HG03139 (cell line): ENCODE data around the gene ATG2A.
"Not testable (repeated sequence)": the region's sequence is repeated elsewhere in the genome, so short reads cannot be mapped to it uniquely, and the experiment has no call there.

Experiments
- ATAC-seq: cut with Tn5 transposase; IDR thresholded peaks from one replicate; pipeline ENCODE4 v1.9.1; 2021; ENCODE audit not compliant: unreplicated experiment

ATG2A gene

GRCh38 chr11:64857485-64857884 is 59.5 kb downstream of the ATG2A start:
- no peak for ATAC-seq

DNA sequence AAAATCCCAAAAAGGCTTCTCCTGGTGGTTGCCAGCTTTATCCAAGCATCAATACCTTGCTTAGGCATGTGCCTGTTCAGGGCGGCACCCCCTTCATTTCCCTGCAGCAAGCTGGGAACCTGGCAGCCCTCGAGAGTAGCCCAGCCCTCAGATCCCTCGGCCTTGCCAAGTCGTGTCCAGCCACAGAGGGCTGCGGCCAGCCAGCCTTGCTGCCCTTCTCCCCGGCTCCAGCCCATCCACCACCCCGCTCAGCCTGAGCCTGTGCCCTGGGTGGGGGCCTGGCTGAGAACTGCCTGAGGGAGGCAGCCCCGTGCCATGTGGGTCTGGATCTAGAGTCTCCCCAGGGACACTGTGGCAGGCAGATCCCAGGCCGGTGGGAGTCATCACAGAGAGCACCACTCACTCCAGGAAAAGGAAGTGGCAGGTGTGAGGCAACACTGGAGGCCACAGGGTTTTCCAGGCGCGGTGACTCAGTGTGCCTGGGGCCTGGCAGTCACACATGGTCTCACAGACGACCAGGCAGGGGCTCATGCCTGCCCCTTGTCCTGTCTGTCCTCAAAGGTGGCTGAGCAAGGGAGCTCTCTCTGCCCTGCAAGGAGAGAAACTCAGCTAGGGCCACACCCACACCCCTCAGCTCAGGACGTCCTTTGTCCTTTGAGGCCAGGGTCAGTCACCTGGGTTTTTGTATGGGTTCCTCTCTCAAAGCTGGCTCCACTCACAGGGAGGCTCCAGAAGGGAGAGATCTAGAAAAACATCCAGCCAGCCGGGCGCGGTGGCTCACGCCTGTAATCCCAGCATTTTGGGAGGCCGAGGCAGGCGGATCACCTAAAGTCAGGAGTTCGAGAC is 60.4 kb downstream of the ATG2A start:
- ATAC-seq, result no peak

DNA sequence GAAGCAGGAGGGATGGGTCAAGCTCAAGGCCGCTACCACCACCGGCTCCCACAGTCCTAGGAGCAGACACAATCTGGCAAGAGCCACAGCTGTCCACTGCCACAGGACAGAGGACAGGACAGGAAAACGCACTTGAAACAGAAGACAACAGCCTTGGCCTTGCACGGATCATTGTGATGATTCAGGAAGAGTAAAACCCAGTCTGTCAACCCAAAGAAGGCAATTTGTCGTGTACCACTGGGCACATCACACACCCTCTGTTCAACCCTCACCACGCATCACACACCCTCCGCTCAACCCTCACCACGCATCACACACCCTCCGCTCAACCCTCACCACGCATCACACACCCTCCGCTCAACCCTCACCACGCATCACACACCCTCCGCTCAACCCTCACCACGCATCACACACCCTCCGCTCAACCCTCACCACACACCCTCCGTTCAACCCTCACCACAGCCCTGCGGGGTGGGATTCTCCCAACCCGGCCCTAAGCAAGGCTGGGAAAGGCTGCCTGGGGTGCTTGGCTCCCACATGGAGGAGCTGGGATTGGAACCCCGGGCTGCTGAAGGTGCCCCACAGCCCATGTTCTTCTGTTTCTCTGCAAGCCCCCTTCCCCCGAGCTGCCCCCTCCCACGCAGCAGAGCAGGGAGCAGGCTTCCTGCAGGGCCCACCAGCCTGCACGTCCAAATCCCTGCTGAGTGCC is 61.3 kb downstream of the ATG2A start:
- ATAC-seq, result no peak

DNA sequence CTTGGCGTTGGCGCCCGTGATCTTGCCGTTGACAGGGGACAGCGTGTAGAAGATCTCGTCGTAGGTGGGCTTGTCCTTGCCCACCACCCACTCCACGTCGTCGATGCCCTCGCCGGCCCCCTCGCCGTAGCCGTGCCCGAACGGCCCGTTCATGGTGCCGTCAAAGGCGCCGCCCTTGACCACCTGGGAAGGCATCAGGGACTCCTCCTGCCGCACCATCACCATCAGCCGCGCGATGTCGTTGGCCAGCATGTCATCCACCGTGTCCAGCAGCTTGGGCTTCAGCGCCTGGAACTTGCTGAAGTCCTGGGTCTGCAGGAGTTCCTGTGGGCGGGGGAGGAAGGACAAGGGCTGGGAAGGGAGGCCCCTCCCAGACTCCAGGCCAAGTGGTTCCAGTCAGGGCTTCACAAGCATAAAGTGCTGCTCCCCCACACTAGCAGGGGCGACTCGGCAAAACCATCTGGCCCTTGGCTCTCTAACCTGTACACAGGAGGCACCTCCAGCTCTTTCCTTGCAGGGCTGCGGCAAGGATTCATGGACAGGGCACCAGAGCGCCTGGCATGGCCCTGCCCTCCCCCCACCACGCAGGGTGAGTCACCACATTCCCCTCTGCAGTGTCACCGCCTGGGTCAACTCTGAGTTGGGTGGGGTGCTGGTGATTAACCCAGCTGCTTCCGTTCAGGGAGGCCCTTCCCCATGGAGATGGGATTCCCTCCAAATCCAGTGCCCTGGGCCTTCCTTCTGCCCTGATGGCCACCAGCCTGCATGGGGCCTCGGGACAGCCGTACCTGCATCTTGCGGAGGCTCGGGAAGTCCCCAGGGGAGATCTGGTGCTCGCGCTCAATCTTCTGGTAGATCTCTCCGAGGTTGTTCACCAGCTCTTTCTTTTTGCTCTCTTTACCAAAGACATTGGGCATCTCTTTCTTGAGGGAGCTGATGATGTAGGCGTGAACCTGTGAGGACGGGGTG is 62.2 kb downstream of the ATG2A start:
- ATAC-seq, result no peak

- no peak for ATAC-seq
Observed at GRCh38 chr11:64854157-64854533, 62.9 kb downstream of the ATG2A start.

DNA sequence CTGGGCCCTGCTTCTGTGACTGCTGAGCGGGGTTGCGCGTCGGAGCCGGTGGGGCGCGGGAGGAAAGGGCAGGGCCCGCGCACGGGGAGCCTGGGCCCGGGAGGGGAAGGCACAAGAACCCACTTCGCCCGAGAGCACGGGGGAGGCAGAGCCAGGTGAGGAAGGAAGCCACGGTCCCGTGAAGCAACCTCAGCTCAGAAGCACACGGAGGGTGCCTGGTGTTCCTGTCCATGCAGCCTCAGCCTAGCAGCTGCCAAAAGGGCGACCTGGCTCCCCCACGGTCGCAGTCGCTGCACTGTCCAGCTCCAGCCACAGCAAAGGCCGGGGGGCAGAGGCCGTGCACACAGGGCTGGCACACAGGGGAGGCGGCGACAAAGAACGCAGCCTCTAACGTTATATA is 63.3 kb downstream of the ATG2A start:
- no peak for ATAC-seq

- ATAC-seq, result no peak
Observed at GRCh38 chr11:64852804-64853509, 64.1 kb downstream of the ATG2A start.

DNA sequence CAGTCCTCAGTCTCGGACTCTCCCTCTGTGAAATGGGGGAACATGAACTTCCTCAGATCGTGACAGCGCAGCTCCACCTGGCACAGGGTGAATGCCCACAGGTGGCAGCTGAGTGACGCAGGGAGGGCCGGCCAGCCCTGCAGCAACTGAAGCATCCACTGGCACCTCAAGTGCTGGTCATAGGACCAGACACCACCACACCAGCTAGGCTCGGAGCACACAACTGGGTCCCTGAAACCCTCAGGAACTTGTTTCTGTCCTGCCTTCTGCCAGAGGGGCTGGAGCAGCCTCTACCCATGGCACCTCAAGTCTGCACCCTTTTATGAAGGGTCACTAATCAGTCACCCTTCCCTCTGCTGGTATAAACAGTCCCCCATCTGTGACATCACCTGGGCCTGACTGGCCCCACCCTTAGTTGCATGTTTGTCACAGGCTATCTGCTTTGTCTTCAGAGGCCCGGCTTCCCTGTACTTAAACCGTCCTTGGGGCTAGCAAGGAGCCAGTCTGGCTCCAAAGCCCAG is 65.1 kb downstream of the ATG2A start:
- ATAC-seq, result no peak

DNA sequence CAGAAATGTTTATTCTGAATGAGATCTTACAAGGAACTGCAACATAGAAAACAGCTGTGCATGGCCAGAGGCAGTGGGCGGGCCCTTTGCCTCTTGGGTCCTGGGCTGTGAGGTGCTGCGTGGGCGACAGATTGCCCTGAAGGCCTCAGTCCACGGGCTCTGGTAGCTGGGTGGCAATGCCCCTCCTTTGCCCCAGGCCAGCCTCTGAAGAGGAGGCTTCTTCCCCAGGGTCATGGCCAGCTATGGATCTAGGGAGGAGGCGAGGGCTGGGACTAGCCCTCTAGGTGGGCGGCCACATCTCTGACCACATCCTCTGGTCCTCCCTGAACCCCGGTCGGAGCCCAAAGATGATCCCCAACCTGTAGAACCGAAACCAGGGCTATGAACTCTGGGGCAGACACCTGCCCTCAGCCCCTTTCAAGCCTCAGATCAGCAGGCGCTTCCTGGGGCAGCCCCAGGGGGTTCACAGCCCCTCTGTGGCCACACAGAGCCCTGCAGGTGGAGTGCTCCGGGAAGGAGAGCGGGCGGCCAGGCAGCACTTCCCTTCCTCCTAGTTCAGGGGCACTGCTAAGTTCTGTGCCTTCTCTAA is 65.9 kb downstream of the ATG2A start:
- ATAC-seq, result peak; percentile 59

DNA sequence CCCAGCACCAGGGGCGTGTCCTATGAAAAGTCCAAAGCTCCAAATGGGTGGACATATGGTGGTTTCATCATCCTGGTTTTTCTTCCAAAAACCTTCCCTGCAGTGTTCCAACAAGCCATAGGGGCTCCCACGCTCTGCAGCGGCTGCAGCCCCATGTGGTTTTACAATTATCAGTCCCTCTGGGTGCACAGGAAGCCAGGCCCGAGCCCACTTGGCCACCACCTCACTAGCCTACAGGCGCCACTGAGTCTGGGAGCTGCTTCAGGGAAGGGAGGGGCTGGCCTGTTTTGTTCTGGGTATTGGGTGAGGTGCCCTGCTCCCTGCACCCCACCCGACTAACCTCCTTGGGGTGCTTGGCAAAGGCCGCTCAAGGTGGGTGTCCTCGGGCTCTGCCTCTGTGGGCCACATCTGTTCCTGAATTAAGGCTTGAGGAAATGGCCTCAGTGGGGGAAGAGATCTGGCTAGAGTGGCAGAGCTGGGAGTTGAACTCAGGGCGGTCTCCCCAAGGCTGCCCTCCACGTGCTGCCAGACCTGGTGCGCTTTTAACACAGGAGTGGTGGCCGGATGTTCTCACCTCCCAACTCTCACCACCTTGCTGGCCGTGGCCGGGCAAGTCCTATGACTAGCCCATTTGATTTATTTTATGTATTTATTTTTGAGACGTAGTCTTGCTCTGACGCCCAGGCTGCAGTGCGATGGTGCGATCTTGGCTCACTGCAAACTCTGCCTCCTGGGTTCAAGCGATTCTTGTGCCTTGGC is 67.2 kb downstream of the ATG2A start:
- no peak for ATAC-seq

- no peak for ATAC-seq
Observed at GRCh38 chr11:64848826-64849597, 68.0 kb downstream of the ATG2A start.

DNA sequence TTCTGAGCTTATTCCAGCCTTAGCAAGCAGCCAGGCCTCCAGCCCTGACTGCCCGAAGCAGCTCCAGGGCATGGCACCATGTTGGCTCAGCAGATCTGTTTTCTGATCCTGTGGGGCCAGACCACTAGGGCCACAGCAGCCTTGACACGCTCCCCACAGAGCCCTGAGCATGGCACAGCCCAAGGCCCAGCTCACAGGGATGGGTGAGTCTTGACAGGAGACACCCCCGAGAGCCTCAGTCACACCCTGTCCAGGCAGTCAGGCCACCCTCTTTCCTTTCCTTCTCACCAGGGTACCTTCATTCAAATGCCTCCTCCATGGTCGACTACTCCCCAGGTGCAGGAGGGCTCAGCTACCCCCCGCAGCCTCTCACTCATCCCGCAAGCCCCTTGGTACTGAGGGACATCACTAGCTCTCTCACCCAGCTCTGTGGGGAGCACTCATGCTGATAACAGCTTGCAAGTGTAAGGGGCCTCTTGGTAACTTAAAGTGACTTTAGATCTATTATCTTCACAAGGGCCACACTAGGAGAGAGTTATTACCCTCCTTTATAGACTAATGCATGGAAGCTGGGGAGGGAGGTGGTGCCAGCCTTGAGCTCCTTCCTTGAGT is 68.7 kb downstream of the ATG2A start:
- no peak for ATAC-seq

DNA sequence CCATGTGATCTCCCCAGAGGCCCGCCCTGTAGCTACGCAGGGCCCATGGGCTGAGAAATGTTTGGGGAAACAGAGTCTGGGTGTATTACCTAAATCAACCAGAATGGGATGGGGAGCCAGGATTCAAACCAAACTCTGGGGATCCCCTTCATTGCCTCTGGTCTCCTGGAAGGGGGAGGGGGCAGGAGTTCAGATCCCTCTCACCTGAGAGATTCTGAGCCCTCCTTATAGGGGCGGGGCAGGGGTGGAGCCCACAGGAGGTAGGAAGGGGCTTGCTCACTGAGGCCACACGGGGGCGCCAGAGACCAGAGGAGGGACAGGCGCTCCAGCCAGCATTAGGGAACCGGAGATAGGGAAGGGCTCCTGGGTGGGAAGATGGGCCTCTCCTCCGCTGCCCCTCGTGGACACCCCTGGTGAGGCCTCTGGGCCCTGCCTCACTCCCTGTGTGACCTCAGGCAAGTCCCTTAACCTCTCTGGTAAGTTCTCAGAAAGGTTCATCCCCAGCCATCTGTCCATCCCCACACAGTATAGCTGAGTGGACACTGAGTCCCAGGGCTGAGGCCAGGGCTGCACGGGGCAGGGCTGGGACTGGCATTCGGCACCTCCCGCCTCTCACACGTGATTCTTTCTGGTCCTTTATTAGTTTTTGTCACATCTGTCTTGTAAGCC is 69.9 kb downstream of the ATG2A start:
- ATAC-seq, result no peak

- ATAC-seq, result not testable (repeated sequence)
Observed at GRCh38 chr11:64845776-64846129, 71.3 kb downstream of the ATG2A start.

- no peak for ATAC-seq
Observed at GRCh38 chr11:64845129-64845775, 71.8 kb downstream of the ATG2A start.
